Measurements from ENCODE around the gene UIMC1. TPM values are rescaled to one million over a fixed set of nuclear protein-coding genes. Genes with fewer than 3 reads are reported as not detected.

UIMC1 gene
- total and polyA plus RNA-seq, 2 of the 4 experiments (the other 2 are of a cell fraction) = 19.5 to 27.6 TPM

GRCh38 chr5:177029498-177029897, 22.9 kb upstream of the UIMC1 start:
- H3K36me3 ChIP-seq (ENCODE audit: control insufficient read depth, insufficient read depth, low read length) = peaks cover 10% of the 10 kb centered on the region
- ChIA-PET CTCF (no interaction called here), POLR2A (ENCODE audit: unreplicated experiment) (no interaction called here)
- peaks cover 6% of the 10 kb centered on the region; the same call in 1 of the 2 replicates for H4K20me1 ChIP-seq (ENCODE audit: insufficient read depth, low read length)
- no peak overlapping the region for H2BK120ac ChIP-seq (ENCODE audit: low read depth, low read length)
- no peak overlapping the region for H2AK9ac ChIP-seq (replicated peaks; ENCODE audit: low read depth, low read length, poor library complexity)
- H3K9me3 ChIP-seq (ENCODE audit: control insufficient read depth, insufficient read depth, low read length) = no peaks in the 10 kb centered on the region
- H3K14ac ChIP-seq (replicated peaks; ENCODE audit: low read depth, low read length) = no peak overlapping the region
- no peak overlapping the region for H4K8ac ChIP-seq (ENCODE audit: low read depth in 2 of 2, low read length in 2 of 2)
- H2AK5ac ChIP-seq (ENCODE audit: low read depth, low read length) = no peak overlapping the region
- TF ChIP-seq CTCF (conservative IDR thresholded peaks at IDR 0.05; ENCODE audit: low read depth, low read length) (no peak), SMC3 (IDR thresholded peaks at IDR 0.05; ENCODE audit: low read depth, low read length) (no peak), CHD1 (IDR thresholded peaks at IDR 0.05; ENCODE audit: low read depth, low read length) (no peak), MXI1 (IDR thresholded peaks at IDR 0.05; ENCODE audit: borderline replicate concordance, low read depth, low read length) (no peak), RCOR1 (IDR thresholded peaks at IDR 0.05; ENCODE audit: insufficient replicate concordance, low read length) (no peak), MAZ (IDR thresholded peaks at IDR 0.05; ENCODE audit: borderline replicate concordance, low read depth, low read length) (no peak), CEBPB (IDR thresholded peaks at IDR 0.05; ENCODE audit: low read depth, low read length) (no peak), ELK1 (IDR thresholded peaks at IDR 0.05; ENCODE audit: borderline replicate concordance, low read depth, low read length) (no peak), USF2 (IDR thresholded peaks at IDR 0.05; ENCODE audit: low read depth, low read length) (no peak), RAD21 (IDR thresholded peaks at IDR 0.05; ENCODE audit: low read length) (no peak), BHLHE40 (IDR thresholded peaks at IDR 0.05; ENCODE audit: low read depth, low read length) (no peak)
- no TSS peak for BruUV-seq (replicated peaks)
- no peak overlapping the region for H2AFZ ChIP-seq (replicated peaks; ENCODE audit: low read length, poor library complexity)
- 95% methylated on average over 6 of the region's 6 CpGs; no CpG with 5 or more reads in 1 of the 2 experiments for WGBS, 2 experiments (ENCODE audit: extremely low coverage in 2 of 2, insufficient read length in 1 of 2)
- no peaks in the 10 kb centered on the region for H3K27me3 ChIP-seq (ENCODE audit: control insufficient read depth, insufficient read depth, low read length)
- H3K79me1 ChIP-seq (ENCODE audit: low read depth in 1 of 2, low read length in 2 of 2) = peaks cover 20 to 49% of the 10 kb centered on the region in 2 experiments
- no peak overlapping the region for H3K9ac ChIP-seq (ENCODE audit: low read depth, low read length)
- peaks cover under 1% of the 10 kb centered on the region for H3K4me1 ChIP-seq (ENCODE audit: control insufficient read depth, insufficient read depth, low read length)
- no peak overlapping the region for H3K56ac ChIP-seq (ENCODE audit: extremely low read depth, insufficient read depth, low read length)
- H3K9me1 ChIP-seq (ENCODE audit: insufficient read depth, low read length) = peaks cover 2% of the 10 kb centered on the region
- intact Hi-C loops (cut with micrococcal nuclease) = no loop called here
- no peak overlapping the region for H2BK5ac ChIP-seq (ENCODE audit: low read depth, low read length, poor library complexity, severe bottlenecking)
- H3K18ac ChIP-seq (ENCODE audit: low read depth, low read length) = no peak overlapping the region
- no peak overlapping the region for H3K4ac ChIP-seq (ENCODE audit: low read depth, low read length)
- DNase-seq (no peak), ATAC-seq (ENCODE audit: low read depth) (no peak)
- no peak overlapping the region for H2BK15ac ChIP-seq (ENCODE audit: low read depth, low read length)
- H2BK20ac ChIP-seq (ENCODE audit: low read depth, low read length) = no peak overlapping the region
- H3K4me3 ChIP-seq (ENCODE audit: insufficient read depth, low read depth, low read length) = no peak overlapping the region
- H4K5ac ChIP-seq (ENCODE audit: low read depth, low read length) = no peak overlapping the region
- dilution Hi-C loops (cut with HindIII; ENCODE audit: low sequenced_read_pairs, unreplicated experiment) = no loop called here
- in situ Hi-C loops (cut with MboI; ENCODE audit: low sequenced_read_pairs) = no loop called here
- H4K91ac ChIP-seq (ENCODE audit: insufficient read depth, low read depth, low read length) = no peak overlapping the region
- H3K27ac ChIP-seq (ENCODE audit: insufficient read depth, low read length) = no peak overlapping the region
- H3K23ac ChIP-seq (ENCODE audit: low read depth, low read length) = no peak overlapping the region
- no peak overlapping the region for H3K4me2 ChIP-seq (ENCODE audit: low read depth, low read length)

All from IMR-90 (cell line).